HG02588 (cell line): ENCODE results near the gene ACTR3C.
"Not testable (repeated sequence)": the region's sequence is repeated elsewhere in the genome, so short reads cannot be mapped to it uniquely, and the experiment has no call there.

ENCODE experiments used
- ATAC-seq: cut with Tn5 transposase; IDR thresholded peaks from one replicate; pipeline ENCODE4 v1.9.1; 2021; ENCODE audit warnings: mild to moderate bottlenecking, moderate library complexity; ENCODE audit not compliant: unreplicated experiment

ACTR3C gene

GRCh38 chr7:150219941-150220658, 103.2 kb downstream of the ACTR3C start:
- not testable (repeated sequence) for ATAC-seq

GRCh38 chr7:150206848-150207247, 116.5 kb downstream of the ACTR3C start:
- not testable (repeated sequence) for ATAC-seq

DNA sequence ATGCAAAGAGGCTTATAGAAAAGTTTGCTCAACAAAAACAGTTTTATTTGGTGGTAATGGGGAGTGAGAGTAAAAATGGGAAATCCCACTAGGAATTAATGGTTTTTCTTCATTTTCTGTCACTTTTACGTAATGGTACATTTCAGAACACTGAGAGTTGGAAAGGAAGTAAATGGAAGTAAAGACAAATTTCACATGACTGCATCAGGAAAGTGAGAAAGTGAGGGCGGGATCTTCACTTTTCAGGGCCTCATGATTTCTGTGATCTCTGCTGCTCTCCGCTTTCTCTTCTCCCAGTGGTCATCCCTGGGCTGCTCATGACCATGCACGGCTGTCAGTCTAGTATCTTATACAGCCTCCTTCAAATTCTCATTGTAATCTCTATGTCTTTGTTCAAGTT, 117.5 kb downstream of the ACTR3C start:
- ATAC-seq = not testable (repeated sequence)

DNA sequence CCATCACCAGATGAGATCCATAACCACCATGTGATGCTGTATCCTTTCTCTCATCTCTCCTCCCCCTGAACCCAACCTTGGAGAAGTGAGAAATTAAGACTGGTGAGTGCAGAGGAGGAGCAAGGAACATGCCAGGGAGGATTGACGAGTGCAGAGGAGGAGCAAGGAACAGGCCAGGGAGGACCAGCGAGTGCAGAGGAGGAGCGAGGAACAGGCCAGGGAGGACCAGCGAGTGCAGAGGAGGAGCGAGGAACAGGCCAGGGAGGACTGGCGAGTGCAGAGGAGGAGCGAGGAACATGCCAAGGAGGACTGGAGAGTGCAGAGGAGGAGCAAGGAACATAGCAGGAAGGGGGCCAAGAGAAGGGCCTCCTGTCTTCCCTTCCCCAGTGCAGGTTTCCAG, 118.8 kb downstream of the ACTR3C start:
- not testable (repeated sequence) for ATAC-seq

GRCh38 chr7:150202894-150203293, 120.5 kb downstream of the ACTR3C start:
- not testable (repeated sequence) for ATAC-seq
